Keratinocyte (primary cell): Measurements from ENCODE around the gene HNRNPA1. TPM values are rescaled to one million over a fixed set of nuclear protein-coding genes. Genes with fewer than 3 reads are reported as not detected.

Experiments
- DNase-seq: peaks from one replicate; pipeline ENCODE4 v3.0.0-alpha.2; 2011; ENCODE audit warnings: low read depth, missing footprints, low spot score
- FAIRE-seq: peaks from 2 replicates; lab custom pipeline; 2011; peaks lifted over from hg19 to GRCh38; lab: Jason Lieb, UNC
- H2AFZ ChIP-seq: 2 replicates; pipeline ENCODE4 v1.6.0; 2012; ENCODE audit warnings: low read length, control low read depth, inconsistent platforms; ENCODE audit not compliant: control insufficient read depth
- H3K27ac ChIP-seq: 2 replicates; pipeline ENCODE4 v1.5.1; 2011; ENCODE audit warnings: low read length; ENCODE audit not compliant: control insufficient read depth, insufficient read depth
- H3K27me3 ChIP-seq: 3 replicates; pipeline ENCODE4 v1.6.0; 2011; ENCODE audit warnings: low read length; ENCODE audit not compliant: control insufficient read depth, insufficient read depth; ENCODE audit errors: extremely low read depth
- H3K36me3 ChIP-seq, 2 experiments: 2 replicates in 1 of 2; 3 replicates in 1 of 2; pipeline ENCODE4 v1.5.1; 2011; ENCODE audit warnings: low read length in 2 of 2, mild to moderate bottlenecking in 1 of 2; ENCODE audit not compliant: control insufficient read depth in 2 of 2, insufficient read depth in 2 of 2; ENCODE audit errors: extremely low read depth in 1 of 2
- H3K4me1 ChIP-seq: 3 replicates; pipeline ENCODE4 v1.5.1; 2011; ENCODE audit warnings: low read length; ENCODE audit not compliant: control insufficient read depth, insufficient read depth; ENCODE audit errors: extremely low read depth
- H3K4me2 ChIP-seq: 3 replicates; pipeline ENCODE4 v1.6.0; 2011; ENCODE audit warnings: low read depth, low read length; ENCODE audit not compliant: control insufficient read depth, insufficient read depth; ENCODE audit errors: extremely low read depth
- H3K4me3 ChIP-seq, 3 experiments: fragments of 200-600 bp in 1 of 3; sonication (generic) in 1 of 3; 2 replicates in 2 of 3; 3 replicates in 1 of 3; pipeline ENCODE4 v1.5.1; 2011 to 2016; ENCODE audit warnings: low read length in 3 of 3, mild to moderate bottlenecking in 3 of 3, control low read depth in 2 of 3, inconsistent platforms in 1 of 3, low read depth in 1 of 3, mixed read lengths in 1 of 3, mixed run types in 1 of 3, moderate library complexity in 1 of 3; ENCODE audit not compliant: control insufficient read depth in 2 of 3, insufficient read depth in 2 of 3; ENCODE audit errors: extremely low read depth in 1 of 3
- H3K79me2 ChIP-seq: 2 replicates; pipeline ENCODE4 v1.6.0; 2012; ENCODE audit warnings: low read length; ENCODE audit not compliant: control insufficient read depth, insufficient read depth
- H3K9ac ChIP-seq: 3 replicates; pipeline ENCODE4 v1.6.0; 2011; ENCODE audit warnings: low read length; ENCODE audit not compliant: control insufficient read depth, insufficient read depth; ENCODE audit errors: extremely low read depth
- H3K9me1 ChIP-seq: 3 replicates; pipeline ENCODE4 v1.6.0; 2011; ENCODE audit warnings: low read length; ENCODE audit not compliant: control insufficient read depth, insufficient read depth; ENCODE audit errors: extremely low read depth
- H3K9me3 ChIP-seq: 2 replicates; pipeline ENCODE4 v1.5.1; 2012; ENCODE audit warnings: low read depth, low read length; ENCODE audit not compliant: control insufficient read depth
- H4K20me1 ChIP-seq: 3 replicates; pipeline ENCODE4 v1.6.0; 2011; ENCODE audit warnings: low read length; ENCODE audit not compliant: control insufficient read depth, insufficient read depth; ENCODE audit errors: extremely low read depth
- CTCF ChIP-seq, 3 experiments: IDR thresholded peaks in 1 of 3; conservative IDR thresholded peaks in 1 of 3; optimal IDR thresholded peaks in 1 of 3; 2 replicates in 2 of 3; 3 replicates in 1 of 3; pipeline versions ENCODE3 to v1.5.1; 2011; ENCODE audit warnings: low read length in 3 of 3, mild to moderate bottlenecking in 3 of 3, moderate library complexity in 2 of 3, control low read depth in 1 of 3, inconsistent platforms in 1 of 3; ENCODE audit not compliant: insufficient read depth in 2 of 3; ENCODE audit errors: extremely low read depth in 1 of 3
- EZH2 ChIP-seq: IDR thresholded peaks from one replicate; pipeline ENCODE4 v1.6.1; 2012; ENCODE audit warnings: inconsistent platforms, mild to moderate bottlenecking, low read length, moderate library complexity
- dilution Hi-C: fragments of 300-500 bp; cut with MboI; formaldehyde crosslinking; loops from one replicate; pipeline ENCODE4 v1.7.0; 2020; ENCODE audit warnings: low sequenced_read_pairs; ENCODE audit not compliant: extremely low pct_ligation_motif_present
- polyA plus RNA-seq, 5 experiments: library from polyadenylated mRNA; depleted of rRNA in 3 of 5; stranded (reverse) in 3 of 5; stranded (forward) in 1 of 5; unstranded in 1 of 5; fragments of >200 nt; gene quantifications; 1 replicate in 1 of 5; 2 replicates in 3 of 5; 3 replicates in 1 of 5; pipeline versions ENCODE4 v1.2.1 to v1.2.3, GENCODE V29; 2011 to 2012; ENCODE audit warnings: missing spikeins in 2 of 5, low read depth in 1 of 5, low replicate concordance in 1 of 5

Gene HNRNPA1
- polyA plus RNA-seq, 1 donor (not counting 4 experiments of a cell fraction or from before 2014, with no cell fraction given) = 583 TPM

DNA sequence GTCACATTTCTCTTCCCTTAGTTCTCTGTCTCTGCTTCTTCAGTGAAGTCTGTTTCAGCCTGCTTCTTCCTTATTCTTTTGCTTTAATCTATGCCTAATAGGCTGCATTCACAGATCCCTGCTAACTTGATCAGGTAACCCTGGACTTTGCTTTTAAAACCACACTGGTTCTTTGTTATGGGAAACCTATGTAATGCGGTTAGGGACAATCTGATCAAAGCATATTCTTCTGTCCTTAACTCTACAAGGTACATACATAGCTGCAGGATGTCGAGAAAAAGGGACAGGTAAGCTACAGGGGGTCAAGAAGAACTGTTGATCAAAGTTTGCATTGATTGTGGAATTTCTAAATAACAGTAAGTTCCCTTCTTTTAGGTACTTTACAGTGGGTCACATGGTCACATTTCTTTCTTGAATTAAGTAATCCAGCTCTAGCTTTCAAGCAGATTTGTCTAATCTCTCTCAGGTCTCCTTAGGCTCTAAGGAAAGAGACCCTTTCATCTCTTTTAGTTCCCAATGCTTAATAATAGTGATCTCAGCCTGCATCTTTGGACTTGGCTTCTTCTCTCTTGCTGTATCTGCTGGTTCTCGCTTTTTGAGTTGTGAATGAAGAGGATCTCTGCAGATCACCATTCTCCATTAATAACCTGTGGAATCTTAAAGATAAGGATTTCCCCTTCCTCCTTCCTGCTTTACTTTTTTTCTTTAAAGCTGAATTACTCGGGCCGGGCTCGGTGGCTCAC lies 48.2 kb downstream of the HNRNPA1 start:
- no peak for FAIRE-seq
- H2AFZ ChIP-seq = no peak overlapping the region
- H3K9ac ChIP-seq = no peak overlapping the region
- no peaks in the 10 kb centered on the region for H3K9me3 ChIP-seq
- H3K27me3 ChIP-seq = no peaks in the 10 kb centered on the region
- DNase-seq = no peak
- H3K36me3 ChIP-seq = peaks cover 3 to 10% of the 10 kb centered on the region in 2 experiments
- H4K20me1 ChIP-seq = no peaks in the 10 kb centered on the region
- no peak overlapping the region for H3K4me2 ChIP-seq
- H3K4me1 ChIP-seq = peaks cover 20% of the 10 kb centered on the region
- H3K4me3 ChIP-seq = no peak overlapping the region
- H3K9me1 ChIP-seq = no peaks in the 10 kb centered on the region
- TF ChIP-seq EZH2 = no peak
- TF ChIP-seq CTCF (optimal IDR thresholded peaks at IDR 0.05 in 1 of 3, IDR thresholded peaks at IDR 0.05 in 1 of 3, conservative IDR thresholded peaks at IDR 0.05 in 1 of 3; ENCODE audit: extremely low read depth in 1 of 3, insufficient read depth in 2 of 3, low read length in 3 of 3) = no peak
- dilution Hi-C loops = no loop called here
- H3K27ac ChIP-seq = no peak overlapping the region
- H3K79me2 ChIP-seq = peaks cover 49% of the 10 kb centered on the region

DNA sequence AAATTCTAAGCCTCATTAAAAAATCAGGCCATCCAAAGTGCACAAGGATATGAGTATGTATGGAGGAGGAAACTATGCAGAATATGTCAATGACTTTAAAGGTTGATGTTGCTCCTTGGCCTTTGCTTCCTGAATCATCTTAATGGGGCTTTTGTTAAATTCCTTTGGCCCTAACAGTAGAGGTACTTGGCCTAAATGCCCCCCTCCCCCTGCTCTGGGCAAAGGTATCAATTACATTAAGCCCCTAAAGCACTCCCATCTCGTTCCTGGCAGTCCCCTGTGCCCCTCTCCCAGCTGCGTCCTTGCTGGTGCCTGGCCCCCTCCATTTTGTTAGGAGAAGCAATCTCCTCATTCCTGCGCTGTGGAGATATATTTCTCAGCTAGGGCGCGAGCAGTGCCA lies 49.2 kb downstream of the HNRNPA1 start:
- dilution Hi-C loops = no loop called here
- Histone ChIP-seq H3K4me3 (no peak overlapping the region), H3K9me1 (no peaks in the 10 kb centered on the region), H3K9ac (no peak overlapping the region), H3K36me3 (peaks cover 3 to 10% of the 10 kb centered on the region in 2 experiments), H3K4me2 (no peak overlapping the region), H3K79me2 (peaks cover 52% of the 10 kb centered on the region), H3K9me3 (no peaks in the 10 kb centered on the region), H3K27me3 (no peaks in the 10 kb centered on the region), H2AFZ (no peak overlapping the region), H4K20me1 (no peaks in the 10 kb centered on the region), H3K4me1 (peaks cover 20% of the 10 kb centered on the region), H3K27ac (no peak overlapping the region)
- TF ChIP-seq CTCF (optimal IDR thresholded peaks at IDR 0.05 in 1 of 3, IDR thresholded peaks at IDR 0.05 in 1 of 3, conservative IDR thresholded peaks at IDR 0.05 in 1 of 3; ENCODE audit: extremely low read depth in 1 of 3, insufficient read depth in 2 of 3, low read length in 3 of 3) (no peak), EZH2 (no peak)
- DNase-seq = no peak
- FAIRE-seq = no peak
